ENCODE data around the gene UBR3. TPM values are rescaled to one million over a fixed set of nuclear protein-coding genes. Genes with fewer than 3 reads are reported as not detected.

The UBR3 gene
- total RNA-seq, 1 experiment from 2014 or later, result 21.9 TPM

DNA sequence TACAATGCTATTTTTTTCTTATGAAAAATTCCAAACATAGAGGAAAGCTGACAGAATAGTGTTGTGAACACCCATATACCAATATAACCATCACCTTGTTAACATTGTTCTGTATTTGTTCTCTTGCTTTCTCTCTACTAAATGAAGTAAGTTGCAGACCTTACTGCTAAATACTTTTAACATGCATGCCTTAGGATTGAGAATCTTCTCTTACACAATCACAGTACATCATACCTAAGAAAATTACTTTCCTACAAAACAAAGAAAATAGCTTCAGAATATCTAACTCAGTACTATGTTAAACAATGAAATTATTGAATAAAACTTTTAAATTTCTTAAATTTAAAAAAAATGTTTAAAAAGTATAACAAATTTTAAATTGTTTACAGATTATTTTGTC lies 136.5 kb downstream of the UBR3 start:
- no peak overlapping the region for H3K4ac ChIP-seq (ENCODE audit: low read depth, low read length)
- no peaks in the 10 kb centered on the region for H4K20me1 ChIP-seq (ENCODE audit: control insufficient read depth, insufficient read depth, insufficient read length)
- H3K56ac ChIP-seq (ENCODE audit: insufficient read length, low read depth, low read length), result no peak overlapping the region
- no peak overlapping the region for H2BK20ac ChIP-seq (ENCODE audit: low read depth, low read length, poor library complexity, severe bottlenecking)
- TF ChIP-seq, protein P1, sequence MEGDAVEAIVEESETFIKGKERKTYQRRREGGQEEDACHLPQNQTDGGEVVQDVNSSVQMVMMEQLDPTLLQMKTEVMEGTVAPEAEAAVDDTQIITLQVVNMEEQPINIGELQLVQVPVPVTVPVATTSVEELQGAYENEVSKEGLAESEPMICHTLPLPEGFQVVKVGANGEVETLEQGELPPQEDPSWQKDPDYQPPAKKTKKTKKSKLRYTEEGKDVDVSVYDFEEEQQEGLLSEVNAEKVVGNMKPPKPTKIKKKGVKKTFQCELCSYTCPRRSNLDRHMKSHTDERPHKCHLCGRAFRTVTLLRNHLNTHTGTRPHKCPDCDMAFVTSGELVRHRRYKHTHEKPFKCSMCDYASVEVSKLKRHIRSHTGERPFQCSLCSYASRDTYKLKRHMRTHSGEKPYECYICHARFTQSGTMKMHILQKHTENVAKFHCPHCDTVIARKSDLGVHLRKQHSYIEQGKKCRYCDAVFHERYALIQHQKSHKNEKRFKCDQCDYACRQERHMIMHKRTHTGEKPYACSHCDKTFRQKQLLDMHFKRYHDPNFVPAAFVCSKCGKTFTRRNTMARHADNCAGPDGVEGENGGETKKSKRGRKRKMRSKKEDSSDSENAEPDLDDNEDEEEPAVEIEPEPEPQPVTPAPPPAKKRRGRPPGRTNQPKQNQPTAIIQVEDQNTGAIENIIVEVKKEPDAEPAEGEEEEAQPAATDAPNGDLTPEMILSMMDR (conservative IDR thresholded peaks at IDR 0.05), result no peak
- no peak overlapping the region for H4K8ac ChIP-seq (replicated peaks; ENCODE audit: insufficient read length, low read depth, low read length)
- Mint-ChIP-seq H3K9me3 (no peaks in the 10 kb centered on the region), H3K4me3 (no peak overlapping the region), H3K27me3 (ENCODE audit: low read depth) (no peaks in the 10 kb centered on the region), H3K27ac (no peak overlapping the region), H3K36me3 (ENCODE audit: insufficient read depth in 1 of 3, low read depth in 3 of 3) (peaks cover 0 to 9% (median 1%) of the 10 kb centered on the region in 3 experiments; a peak in 5 of 7 replicates), H3K4me1 (peaks cover 4 to 7% of the 10 kb centered on the region in 2 experiments; a peak in 3 of 4 replicates)
- no peak overlapping the region for H4K91ac ChIP-seq (ENCODE audit: insufficient read length, low read depth, low read length)
- H2BK120ac ChIP-seq (ENCODE audit: low read depth, low read length, poor library complexity, severe bottlenecking), result no peak overlapping the region
- no peaks in the 10 kb centered on the region for H3K4me1 ChIP-seq (ENCODE audit: insufficient read depth, low read length)
- no peak overlapping the region for H3K9ac ChIP-seq (ENCODE audit: extremely low read depth, insufficient read length, low read length)
- H3K14ac ChIP-seq (ENCODE audit: insufficient read depth, low read length), result no peak overlapping the region
- no peak for DNase-seq
- H3K79me1 ChIP-seq (ENCODE audit: insufficient read depth, low read depth, low read length, poor library complexity, severe bottlenecking), result no peaks in the 10 kb centered on the region
- H2BK12ac ChIP-seq (ENCODE audit: insufficient read length, low read depth, low read length), result no peak overlapping the region
- H3T11ph ChIP-seq (ENCODE audit: low read length), result no peak overlapping the region
- no peaks in the 10 kb centered on the region for H3K27me3 ChIP-seq (ENCODE audit: insufficient read depth, low read length)
- no peak overlapping the region for H3K27ac ChIP-seq (ENCODE audit: insufficient read length, low read depth, low read length)
- H2BK5ac ChIP-seq (ENCODE audit: insufficient read length, low read length), result no peak overlapping the region
- H2AFZ ChIP-seq (ENCODE audit: low read length), result no peak overlapping the region
- H2BK15ac ChIP-seq (ENCODE audit: low read depth, low read length), result no peak overlapping the region
- H3K4me2 ChIP-seq (ENCODE audit: insufficient read depth, insufficient read length, low read length), result no peak overlapping the region
- H2AK5ac ChIP-seq (ENCODE audit: insufficient read length, low read length), result no peak overlapping the region
- no peaks in the 10 kb centered on the region for H3K9me3 ChIP-seq (ENCODE audit: control insufficient read depth, low read depth, low read length)
- no peak overlapping the region for H3K18ac ChIP-seq (ENCODE audit: insufficient read length, low read depth, low read length)
- no peaks in the 10 kb centered on the region for H3K23me2 ChIP-seq (ENCODE audit: insufficient read length, low read depth, low read length, poor library complexity, severe bottlenecking)
- no peak overlapping the region for H3K23ac ChIP-seq (ENCODE audit: insufficient read length, low read depth, low read length)
- H3K79me2 ChIP-seq (ENCODE audit: insufficient read depth, low read length), result no peaks in the 10 kb centered on the region
- no peak overlapping the region for H4K5ac ChIP-seq (ENCODE audit: insufficient read length, low read depth, low read length)

All from H9 (cell line).